HEK293T (cell line): ENCODE measurements around the gene MRPL34.
"Not testable (repeated sequence)": the region's sequence is repeated elsewhere in the genome, so short reads cannot be mapped to it uniquely, and the experiment has no call there.

Experiments
- CTCF ChIA-PET: fragments of 350-600 bp; formaldehyde crosslinking; extraction: SDS; loops from one replicate; lab custom pipeline; 2021; ENCODE audit warnings: antibody characterized with exemption, inconsistent platforms; lab: Yijun Ruan, JAX
- POLR2A ChIA-PET: fragments of 350-600 bp; formaldehyde crosslinking; extraction: SDS; loops from one replicate; lab custom pipeline; 2020; ENCODE audit warnings: antibody characterized with exemption, inconsistent platforms; lab: Yijun Ruan, JAX
- DNase-seq: peaks from one replicate; pipeline ENCODE4 v3.0.0; 2012; ENCODE audit warnings: mixed read lengths; ENCODE audit errors: extremely low spot score
- ARNT ChIP-seq: fragments of 450-650 bp; IDR thresholded peaks from 2 replicates; pipeline ENCODE4 v1.6.1; 2017; ENCODE audit warnings: mild to moderate bottlenecking
- BHLHE40 ChIP-seq: fragments of 450-650 bp; IDR thresholded peaks from 2 replicates; pipeline ENCODE4 v1.6.1; 2016; ENCODE audit warnings: mild to moderate bottlenecking, moderate library complexity, borderline replicate concordance
- CTBP1 ChIP-seq: fragments of 450-650 bp; IDR thresholded peaks from 2 replicates; pipeline ENCODE4 v1.6.1; 2016; ENCODE audit warnings: borderline replicate concordance
- ELF4 ChIP-seq: fragments of 450-650 bp; IDR thresholded peaks from 2 replicates; pipeline ENCODE4 v1.6.1; 2017; ENCODE audit warnings: antibody characterized with exemption
- FOXA1 ChIP-seq: fragments of 450-650 bp; IDR thresholded peaks from 2 replicates; pipeline ENCODE4 v1.6.1; 2016; ENCODE audit warnings: mild to moderate bottlenecking
- FOXK2 ChIP-seq: fragments of 450-650 bp; IDR thresholded peaks from 2 replicates; pipeline ENCODE4 v1.6.1; 2016; ENCODE audit warnings: mild to moderate bottlenecking
- FOXM1 ChIP-seq: fragments of 450-650 bp; IDR thresholded peaks from 2 replicates; pipeline ENCODE4 v1.6.1; 2017; ENCODE audit warnings: mild to moderate bottlenecking, borderline replicate concordance
- HDGF ChIP-seq: fragments of 450-650 bp; IDR thresholded peaks from 2 replicates; pipeline ENCODE4 v1.6.1; 2017; ENCODE audit warnings: antibody characterized with exemption, borderline replicate concordance
- L3MBTL2 ChIP-seq: fragments of 450-650 bp; conservative IDR thresholded peaks from 2 replicates; pipeline ENCODE4 v1.6.1; 2016; ENCODE audit warnings: mild to moderate bottlenecking
- LEF1 ChIP-seq: fragments of 450-650 bp; IDR thresholded peaks from 2 replicates; pipeline ENCODE4 v1.6.1; 2017; ENCODE audit warnings: mild to moderate bottlenecking, borderline replicate concordance
- NFRKB ChIP-seq: fragments of 450-650 bp; IDR thresholded peaks from 2 replicates; pipeline ENCODE4 v1.6.1; 2016; ENCODE audit warnings: mild to moderate bottlenecking, moderate library complexity
- PKNOX1 ChIP-seq: fragments of 450-650 bp; IDR thresholded peaks from 2 replicates; pipeline ENCODE4 v1.6.1; 2016
- SP1 ChIP-seq: fragments of 450-650 bp; IDR thresholded peaks from 2 replicates; pipeline ENCODE4 v1.6.1; 2017
- SUZ12 ChIP-seq: fragments of 450-650 bp; IDR thresholded peaks from 2 replicates; pipeline ENCODE4 v1.6.1; 2016; ENCODE audit warnings: mild to moderate bottlenecking
- TARDBP ChIP-seq: fragments of 450-650 bp; IDR thresholded peaks from 2 replicates; pipeline ENCODE4 v1.6.1; 2016
- ZNF384 ChIP-seq: fragments of 450-650 bp; IDR thresholded peaks from 2 replicates; pipeline ENCODE4 v1.6.1; 2016

Gene MRPL34

GRCh38 chr19:17268754-17269153 lies 36.9 kb upstream of the MRPL34 start:
- DNase-seq = no peak
- CTCF ChIA-PET = no interaction called here
- TF ChIP-seq PKNOX1 (no peak), ZNF384 (no peak), FOXA1 (no peak), CTBP1 (no peak), ARNT (no peak), NFRKB (no peak), SP1 (no peak), FOXK2 (no peak), FOXM1 (no peak), BHLHE40 (no peak), HDGF (no peak), ELF4 (no peak), LEF1 (no peak), TARDBP (no peak), L3MBTL2 (no peak), SUZ12 (no peak)
- POLR2A ChIA-PET = no interaction called here

GRCh38 chr19:17274892-17275291 lies 30.8 kb upstream of the MRPL34 start:
- CTCF ChIA-PET, DNase-seq, POLR2A ChIA-PET: not testable (repeated sequence)

- ChIA-PET CTCF (no interaction called here), POLR2A (no interaction called here)
Measured at GRCh38 chr19:17275441-17276175, 30.1 kb upstream of the MRPL34 start.

GRCh38 chr19:17279436-17279835 lies 26.2 kb upstream of the MRPL34 start:
- POLR2A ChIA-PET = interaction anchor here (1.0 to 1.8 kb wide), 3 partner anchors 14 to 64 kb away, joined by 3 to 6 read pairs (median 4); partner anchors contain the start of gene USE1
- CTCF ChIA-PET = interaction anchor here (1.2 to 1.4 kb wide), 2 partner anchors 26 to 74 kb away, joined by 3 read pairs; partner anchors contain the start of gene MRPL34
- TF ChIP-seq TARDBP = no peak
- TF ChIP-seq PKNOX1 = no peak
- no peak for TF ChIP-seq ELF4
- TF ChIP-seq SUZ12 = no peak
- no peak for TF ChIP-seq CTBP1
- no peak for TF ChIP-seq FOXA1
- no peak for TF ChIP-seq L3MBTL2
- no peak for TF ChIP-seq HDGF
- no peak for TF ChIP-seq BHLHE40
- TF ChIP-seq FOXK2 = no peak
- TF ChIP-seq ZNF384 = no peak
- no peak for TF ChIP-seq LEF1
- TF ChIP-seq ARNT = no peak
- no peak for TF ChIP-seq NFRKB
- DNase-seq = no peak

More at GRCh38 chr19:17275441-17276175, 30.1 kb upstream of the MRPL34 start:
- DNase-seq = no peak
- TF ChIP-seq FOXM1 (no peak), NFRKB (no peak), PKNOX1 (no peak), FOXA1 (no peak), L3MBTL2 (no peak), SUZ12 (no peak), CTBP1 (no peak), TARDBP (no peak), HDGF (no peak), LEF1 (no peak), ELF4 (no peak), FOXK2 (no peak), ARNT (no peak), SP1 (no peak), ZNF384 (no peak), BHLHE40 (no peak)

GRCh38 chr19:17281391-17282304 lies 24.0 kb upstream of the MRPL34 start, which contains the start of gene ANKLE1:
Gene ANKLE1, plus strand, starts transcription at chr19:17281901. Its CDS starts 20 bp downstream, at chr19:17281921.
- DNase-seq = no peak
- TF ChIP-seq SUZ12 = no peak
- TF ChIP-seq FOXK2 = no peak
- no peak for TF ChIP-seq BHLHE40
- no peak for TF ChIP-seq CTBP1
- CTCF ChIA-PET = interaction anchor here (0.9 to 1.0 kb wide), 2 partner anchors 21 to 76 kb away, joined by 3 to 4 read pairs; no protein-coding TSS in a partner anchor
- POLR2A ChIA-PET = interaction anchor here (0.6 to 1.2 kb wide), 3 partner anchors 9 to 15 kb away, joined by 3 to 6 read pairs (median 4); partner anchors contain the start of gene BABAM1
